Adipocyte (in vitro differentiated cells): ENCODE results near the gene PXT1.
A peak's percentile ranks its signal among the peaks of the same experiment; 100 is the strongest.
"Not testable (repeated sequence)": the region's sequence is repeated elsewhere in the genome, so short reads cannot be mapped to it uniquely, and the experiment has no call there.

Source experiments
- DNase-seq: peaks from one replicate; pipeline ENCODE4 v3.0.0-alpha.2; 2015; ENCODE audit warnings: low read depth
- H3K27me3 ChIP-seq: replicated peaks from 2 replicates; pipeline ENCODE4 v1.7.0; 2013; ENCODE audit warnings: mild to moderate bottlenecking, low read length, moderate library complexity; ENCODE audit not compliant: control insufficient read depth, insufficient read depth
- H3K36me3 ChIP-seq: 2 replicates; pipeline ENCODE4 v1.7.0; 2013; ENCODE audit warnings: low read length, mild to moderate bottlenecking, moderate library complexity; ENCODE audit not compliant: control insufficient read depth, insufficient read depth, severe bottlenecking
- H3K4me1 ChIP-seq: 2 replicates; pipeline ENCODE4 v1.7.0; 2013; ENCODE audit warnings: mild to moderate bottlenecking, low read length, moderate library complexity; ENCODE audit not compliant: control insufficient read depth, insufficient read depth
- H3K4me3 ChIP-seq: 2 replicates; pipeline ENCODE4 v1.7.0; 2013; ENCODE audit warnings: mild to moderate bottlenecking, low read length, moderate library complexity
- H3K9ac ChIP-seq: 2 replicates; pipeline ENCODE4 v1.7.0; 2013; ENCODE audit warnings: mild to moderate bottlenecking, low read length, moderate library complexity
- H3K9me3 ChIP-seq: 2 replicates; pipeline ENCODE4 v1.7.0; 2013; ENCODE audit warnings: mild to moderate bottlenecking, low read length, moderate library complexity; ENCODE audit not compliant: control insufficient read depth

Gene PXT1

DNA sequence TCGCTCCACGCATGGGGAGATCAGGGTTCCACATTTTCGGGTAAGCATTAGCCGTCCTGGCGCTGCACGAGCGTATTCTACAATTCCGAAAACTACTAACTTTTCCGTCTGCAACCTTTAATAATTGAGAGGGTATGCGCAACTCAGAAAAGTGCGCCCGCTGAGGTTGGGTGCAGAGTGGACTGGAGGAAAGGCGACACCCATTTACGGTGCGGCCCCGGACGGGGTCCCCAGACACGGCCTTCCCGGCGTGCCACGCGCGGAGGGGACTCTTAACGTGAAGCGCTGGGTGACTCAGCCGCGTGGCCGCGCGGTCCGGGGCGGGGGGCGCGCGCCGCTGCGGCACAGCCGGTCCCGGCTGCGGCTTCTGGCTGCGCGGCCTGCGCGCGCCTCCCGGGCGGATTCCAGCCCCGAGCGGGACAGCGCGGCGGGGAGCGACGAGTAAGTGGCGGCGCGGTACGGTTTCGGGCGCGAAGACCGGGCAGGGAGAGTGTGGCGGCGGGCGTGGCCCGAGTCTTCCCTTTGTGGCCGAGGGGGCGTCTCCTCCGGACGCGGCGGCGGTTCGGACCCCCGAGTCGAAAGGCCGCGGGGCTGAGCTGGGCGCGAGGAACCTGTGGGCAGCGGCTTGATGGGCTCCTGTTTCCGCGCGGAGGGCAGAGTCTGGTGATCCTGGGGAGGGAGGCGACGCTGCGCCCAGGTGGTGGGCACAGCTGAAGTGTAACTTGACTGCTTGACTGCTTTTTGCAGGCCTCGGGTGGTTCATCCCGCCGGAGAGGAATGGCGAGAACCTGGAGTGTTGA, at the start of gene PXT1, which contains the start of gene KCTD20:
Gene PXT1 (minus strand): TSS at position 184 of the 800 bp plus-strand sequence. CDS start 16,772 bp downstream, outside the sequence.
Gene KCTD20 (plus strand): TSS at position 330 of the 800 bp plus-strand sequence. CDS start 27,098 bp downstream, outside the sequence.
- peak; percentile 96 for DNase-seq
- Histone ChIP-seq H3K9ac (peak within 1 kb of the TSS; percentile 99), H3K4me1 (peaks cover 37% of the 10 kb centered on the region), H3K9me3 (no peaks in the 10 kb centered on the region), H3K4me3 (peak within 1 kb of the TSS; percentile 99), H3K27me3 (no peaks in the 10 kb centered on the region), H3K36me3 (no peaks in the 10 kb centered on the region)

- no peak for DNase-seq
- Histone ChIP-seq H3K9ac (no peak overlapping the region), H3K27me3 (no peaks in the 10 kb centered on the region), H3K4me3 (no peak overlapping the region), H3K36me3 (peaks cover 60% of the 10 kb centered on the region), H3K4me1 (peaks cover 26% of the 10 kb centered on the region), H3K9me3 (no peaks in the 10 kb centered on the region)
These were observed 49.4 kb upstream of the PXT1 start for GRCh38 chr6:36492092-36492491.

DNA sequence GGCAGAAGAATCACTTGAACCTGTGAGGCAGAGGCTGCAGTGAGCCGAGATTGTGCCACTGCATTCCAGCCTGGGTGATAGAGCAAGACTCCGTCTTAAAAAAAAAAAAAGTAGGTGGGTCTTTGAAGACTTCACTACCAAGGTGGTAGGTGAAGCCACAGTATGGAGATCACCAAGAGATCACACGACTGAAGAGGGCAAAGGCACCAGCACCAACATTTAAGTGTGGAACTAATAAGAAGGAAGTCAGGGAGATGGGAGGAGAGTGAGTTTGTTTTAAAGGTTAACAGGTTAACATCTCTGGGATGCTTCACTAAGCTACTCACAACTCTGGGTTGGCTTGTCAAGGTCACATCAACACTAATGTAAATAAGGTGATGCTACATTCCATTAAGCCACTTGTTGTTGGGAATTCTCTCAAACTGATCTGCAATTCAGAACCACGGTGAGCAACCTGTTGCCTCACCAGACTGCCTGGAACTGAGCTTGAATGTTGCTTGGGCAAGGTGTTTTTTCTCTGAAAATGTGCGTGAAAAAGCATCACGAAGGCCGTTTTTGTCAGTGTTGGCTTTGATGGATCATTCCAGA, 48.8 kb upstream of the PXT1 start:
- H3K27me3 ChIP-seq: no peaks in the 10 kb centered on the region
- DNase-seq: peak; percentile 3
- H3K9ac ChIP-seq: no peak overlapping the region
- peaks cover 60% of the 10 kb centered on the region for H3K36me3 ChIP-seq
- H3K4me3 ChIP-seq: no peak overlapping the region
- H3K9me3 ChIP-seq: no peaks in the 10 kb centered on the region
- H3K4me1 ChIP-seq: peaks cover 26% of the 10 kb centered on the region

GRCh38 chr6:36489426-36489825, 46.8 kb upstream of the PXT1 start:
- no peak for DNase-seq
- H3K9me3 ChIP-seq: no peaks in the 10 kb centered on the region
- H3K4me3 ChIP-seq: no peak overlapping the region
- H3K4me1 ChIP-seq: peaks cover 26% of the 10 kb centered on the region
- H3K9ac ChIP-seq: no peak overlapping the region
- H3K36me3 ChIP-seq: peaks cover 59% of the 10 kb centered on the region
- H3K27me3 ChIP-seq: no peaks in the 10 kb centered on the region

GRCh38 chr6:36488221-36488620, 45.6 kb upstream of the PXT1 start:
- peaks cover 14% of the 10 kb centered on the region for H3K4me1 ChIP-seq
- no peak for DNase-seq
- no peak overlapping the region for H3K4me3 ChIP-seq
- H3K36me3 ChIP-seq: peaks cover 54% of the 10 kb centered on the region
- H3K9me3 ChIP-seq: no peaks in the 10 kb centered on the region
- H3K9ac ChIP-seq: no peak overlapping the region
- no peaks in the 10 kb centered on the region for H3K27me3 ChIP-seq

DNA sequence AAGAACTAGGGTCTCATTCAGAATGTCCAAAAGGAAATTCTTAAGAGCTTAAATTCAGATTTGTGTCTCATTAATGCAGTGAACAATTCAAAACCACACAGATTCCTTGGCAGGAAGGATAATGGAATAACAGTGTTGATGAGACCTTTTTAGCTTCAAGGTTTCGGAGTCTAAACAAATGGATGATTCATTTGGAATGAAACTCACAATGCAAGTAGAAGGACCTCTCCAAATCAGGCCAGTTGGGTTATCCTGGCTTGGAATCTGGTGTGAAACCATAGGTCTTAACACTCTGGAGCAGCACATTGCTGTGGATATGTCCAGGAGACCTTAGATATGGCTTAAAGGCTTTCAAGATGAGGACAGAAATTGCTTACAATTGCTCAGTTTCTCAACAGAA, 45.0 kb upstream of the PXT1 start:
- Histone ChIP-seq H3K9ac (no peak overlapping the region), H3K9me3 (no peaks in the 10 kb centered on the region), H3K4me3 (no peak overlapping the region), H3K36me3 (peaks cover 54% of the 10 kb centered on the region), H3K27me3 (no peaks in the 10 kb centered on the region), H3K4me1 (peaks cover 13% of the 10 kb centered on the region)
- no peak for DNase-seq

DNA sequence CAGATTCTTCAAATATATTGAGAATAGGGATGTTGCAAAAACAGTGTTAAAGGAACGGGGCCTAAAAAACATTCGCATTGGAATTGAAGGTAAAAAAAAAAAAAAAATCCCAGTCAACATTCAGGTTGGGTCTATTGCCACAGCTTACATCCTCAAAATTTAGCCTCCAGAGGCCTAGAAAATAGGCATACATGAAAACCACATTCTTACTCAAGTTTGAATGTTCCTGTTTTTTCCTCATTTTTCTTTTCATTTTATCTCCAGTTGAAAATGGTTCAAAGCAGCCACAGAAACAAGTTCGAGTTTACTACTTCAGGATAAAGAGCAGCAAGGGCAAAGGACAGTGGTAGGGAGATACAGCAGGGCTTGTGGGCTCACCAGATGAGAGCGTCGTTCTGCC, 42.1 kb upstream of the PXT1 start:
- H3K9ac ChIP-seq: no peak overlapping the region
- H3K4me1 ChIP-seq: peaks cover 7% of the 10 kb centered on the region
- H3K9me3 ChIP-seq: no peaks in the 10 kb centered on the region
- H3K27me3 ChIP-seq: no peaks in the 10 kb centered on the region
- no peak for DNase-seq
- H3K36me3 ChIP-seq: peaks cover 72% of the 10 kb centered on the region
- no peak overlapping the region for H3K4me3 ChIP-seq

DNA sequence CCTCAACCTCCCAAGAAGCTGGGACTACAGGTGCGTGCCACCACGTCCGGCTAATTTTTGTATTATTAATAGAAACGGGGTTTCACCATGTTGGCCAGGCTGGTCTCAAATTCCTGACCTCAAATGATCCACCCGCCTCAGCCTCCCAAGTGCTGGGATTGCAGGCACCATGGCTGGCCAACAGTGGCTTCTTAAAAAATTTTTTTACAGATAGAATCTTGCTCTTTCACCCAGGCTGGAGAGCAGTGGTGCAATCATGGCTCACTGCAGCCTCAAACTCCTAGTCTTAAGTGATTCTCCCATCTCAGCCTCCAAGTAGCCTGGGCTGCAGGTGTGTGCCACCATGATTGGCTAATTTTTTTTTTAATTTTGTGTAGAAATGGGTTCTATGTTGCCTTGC, 40.7 kb upstream of the PXT1 start:
- H3K27me3 ChIP-seq, DNase-seq, H3K9me3 ChIP-seq, H3K4me1 ChIP-seq, H3K4me3 ChIP-seq, H3K9ac ChIP-seq: not testable (repeated sequence)
- peaks cover 79% of the 10 kb centered on the region for H3K36me3 ChIP-seq

DNA sequence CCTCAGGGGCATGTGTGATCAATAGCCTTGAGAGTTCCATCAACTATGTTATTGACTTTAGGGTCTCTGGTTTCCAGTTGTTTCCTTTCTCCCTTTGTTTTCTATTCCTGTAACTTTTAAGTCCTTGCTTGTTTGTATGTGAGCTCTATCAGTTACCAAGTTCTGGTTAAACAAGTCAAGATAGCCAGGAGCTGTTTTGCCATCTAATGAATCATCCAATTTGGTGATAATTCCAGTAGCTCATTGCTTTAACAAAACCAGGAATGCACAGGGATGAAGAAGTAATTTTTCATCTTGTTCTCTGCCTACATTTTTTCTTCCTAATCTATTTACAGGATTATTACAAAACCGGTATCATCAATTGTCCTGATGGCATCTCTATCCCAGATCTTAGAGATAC, 36.6 kb upstream of the PXT1 start:
- H3K9ac ChIP-seq: no peak overlapping the region
- H3K4me1 ChIP-seq: peaks cover 3% of the 10 kb centered on the region
- no peaks in the 10 kb centered on the region for H3K9me3 ChIP-seq
- no peaks in the 10 kb centered on the region for H3K27me3 ChIP-seq
- no peak for DNase-seq
- peaks cover 55% of the 10 kb centered on the region for H3K36me3 ChIP-seq
- no peak overlapping the region for H3K4me3 ChIP-seq

DNA sequence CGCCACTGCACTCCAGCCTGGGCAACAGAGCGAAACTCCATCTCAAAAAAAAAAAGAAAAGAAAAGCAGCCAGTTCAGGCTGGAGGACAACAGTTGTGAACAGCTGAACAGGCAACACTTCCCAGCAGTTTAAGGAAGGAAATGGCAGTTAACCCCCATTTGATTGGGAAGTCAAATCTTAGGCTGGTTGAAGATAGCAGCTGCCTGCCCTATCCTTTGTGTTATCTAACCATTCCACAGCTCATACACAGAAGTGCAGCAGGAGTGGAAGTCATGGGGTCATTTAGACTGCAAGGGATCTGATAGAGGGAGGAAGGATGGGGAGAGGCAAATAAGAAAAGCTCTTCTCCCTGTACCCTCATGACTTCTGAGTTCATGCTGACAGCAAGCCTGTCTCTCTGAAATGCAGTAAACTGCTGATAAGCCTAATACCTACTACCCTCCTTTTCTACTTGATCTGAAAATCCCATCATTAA, 35.4 kb upstream of the PXT1 start:
- Histone ChIP-seq H3K36me3 (peaks cover 53% of the 10 kb centered on the region), H3K4me1 (peaks cover 3% of the 10 kb centered on the region), H3K9me3 (no peaks in the 10 kb centered on the region), H3K9ac (no peak overlapping the region), H3K4me3 (no peak overlapping the region), H3K27me3 (no peaks in the 10 kb centered on the region)
- no peak for DNase-seq

DNA sequence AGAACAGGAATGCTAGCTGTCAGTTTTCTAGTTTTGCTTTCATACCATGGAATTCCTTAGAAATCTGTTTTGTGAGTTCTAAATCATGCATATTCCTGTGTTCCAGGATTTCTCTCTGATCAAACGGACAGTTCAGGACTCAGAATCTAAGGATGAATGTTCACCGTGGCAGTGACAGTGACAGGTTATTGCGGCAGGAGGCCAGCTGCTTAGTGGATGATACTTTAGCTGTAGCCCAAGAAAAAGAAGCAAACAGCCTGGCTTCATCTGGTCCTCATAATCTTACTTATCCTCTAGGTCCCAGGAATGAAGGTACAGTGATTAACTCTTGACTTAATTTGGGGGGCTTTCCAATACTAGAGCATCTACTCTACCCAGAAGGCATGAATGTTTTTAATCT, 27.3 kb upstream of the PXT1 start:
- H3K9ac ChIP-seq: no peak overlapping the region
- no peaks in the 10 kb centered on the region for H3K27me3 ChIP-seq
- no peaks in the 10 kb centered on the region for H3K4me1 ChIP-seq
- DNase-seq: no peak
- H3K36me3 ChIP-seq: peaks cover 31% of the 10 kb centered on the region
- H3K9me3 ChIP-seq: no peaks in the 10 kb centered on the region
- no peak overlapping the region for H3K4me3 ChIP-seq
